CD4-positive, alpha-beta memory T cell (primary cell): Measurements from ENCODE around the gene DNM1. TPM values are rescaled to one million over a fixed set of nuclear protein-coding genes. Genes with fewer than 3 reads are reported as not detected.
"Not testable (repeated sequence)": the region's sequence is repeated elsewhere in the genome, so short reads cannot be mapped to it uniquely, and the experiment has no call there.

ENCODE experiments used
- CTCF ChIA-PET: fragments of 350-600 bp; sonication (Branson Sonifier 250); formaldehyde crosslinking; loops from one replicate; lab custom pipeline; 2021; ENCODE audit warnings: inconsistent platforms; ENCODE audit not compliant: partially characterized antibody; lab: Charles Lee
- POLR2A ChIA-PET: fragments of 350-600 bp; sonication (Branson Sonifier 250); formaldehyde crosslinking; loops from one replicate; lab custom pipeline; 2021; ENCODE audit not compliant: partially characterized antibody; lab: Charles Lee
- DNase-seq, 5 donors: peaks; one replicate each; pipeline versions ENCODE4 v3.0.0 to v3.0.0-alpha.2; 2020 to 2022; ENCODE audit warnings: mixed read lengths in 1 of 5
- H3K27ac ChIP-seq: one replicate; pipeline ENCODE4 v1.7.0; 2013; ENCODE audit warnings: low read depth, low read length
- H3K27me3 ChIP-seq: 2 replicates; pipeline ENCODE4 v1.7.0; 2013; ENCODE audit warnings: mild to moderate bottlenecking, low read length, moderate library complexity; ENCODE audit not compliant: insufficient read depth
- H3K36me3 ChIP-seq: 2 replicates; pipeline ENCODE4 v1.7.0; 2013; ENCODE audit warnings: mild to moderate bottlenecking, low read length, moderate library complexity; ENCODE audit not compliant: insufficient read depth
- H3K4me1 ChIP-seq: 2 replicates; pipeline ENCODE4 v1.7.0; 2013; ENCODE audit warnings: mild to moderate bottlenecking, low read length, moderate library complexity; ENCODE audit not compliant: insufficient read depth
- H3K4me3 ChIP-seq, 2 donors: one replicate each; pipeline ENCODE4 v1.7.0; 2013; ENCODE audit warnings: low read length in 2 of 2, mild to moderate bottlenecking in 1 of 2
- H3K9me3 ChIP-seq, 2 donors: one replicate each; pipeline ENCODE4 v1.7.0; 2013; ENCODE audit warnings: low read length in 2 of 2, control low read depth in 1 of 2; ENCODE audit not compliant: control insufficient read depth in 1 of 2
- H3K27ac Mint-ChIP-seq, 7 donors: one replicate each; pipeline ENCODE4 v1.8.0; 2020 to 2021; ENCODE audit warnings: mixed read lengths in 7 of 7, mild to moderate bottlenecking in 6 of 7, inconsistent platforms in 3 of 7, moderate library complexity in 3 of 7
- H3K27me3 Mint-ChIP-seq, 2 donors: one replicate each; pipeline ENCODE4 v1.8.0; 2020 to 2021; ENCODE audit warnings: mixed read lengths in 2 of 2
- H3K36me3 Mint-ChIP-seq, 2 donors: one replicate each; pipeline ENCODE4 v1.8.0; 2020 to 2021; ENCODE audit warnings: mixed read lengths in 2 of 2, inconsistent platforms in 1 of 2, mild to moderate bottlenecking in 1 of 2
- H3K4me1 Mint-ChIP-seq, 4 donors: one replicate each; pipeline ENCODE4 v1.8.0; 2020 to 2021; ENCODE audit warnings: mixed read lengths in 4 of 4, mild to moderate bottlenecking in 1 of 4
- H3K4me3 Mint-ChIP-seq, 8 donors: one replicate each; pipeline ENCODE4 v1.8.0; 2020 to 2021; ENCODE audit warnings: mixed read lengths in 8 of 8, mild to moderate bottlenecking in 7 of 8, moderate library complexity in 6 of 8, inconsistent platforms in 3 of 8
- H3K9me3 Mint-ChIP-seq, 8 donors: one replicate each; pipeline ENCODE4 v1.8.0; 2020 to 2021; ENCODE audit warnings: mixed read lengths in 8 of 8, mild to moderate bottlenecking in 5 of 8, inconsistent platforms in 3 of 8, moderate library complexity in 1 of 8
- intact Hi-C: fragments of 100-400 bp; cut with micrococcal nuclease; formaldehyde crosslinking; loops from one replicate; pipeline ENCODE4 v1.15.1; 2023
- polyA plus RNA-seq, 2 donors: library from polyadenylated mRNA; unstranded; fragments of 300-500 nt; fragmentation: Illumina TruSeq; gene quantifications; one replicate each; pipeline ENCODE4 v1.2.3, GENCODE V29; 2021
- total RNA-seq, 2 experiments: library from RNA; stranded (reverse); gene quantifications; one replicate each; pipeline ENCODE4 v1.2.3, GENCODE V29; 2021

The DNM1 gene
- total and polyA plus RNA-seq, 4 experiments from 2014 or later = 1.4 to 2.2 TPM; not detected in 2

DNA sequence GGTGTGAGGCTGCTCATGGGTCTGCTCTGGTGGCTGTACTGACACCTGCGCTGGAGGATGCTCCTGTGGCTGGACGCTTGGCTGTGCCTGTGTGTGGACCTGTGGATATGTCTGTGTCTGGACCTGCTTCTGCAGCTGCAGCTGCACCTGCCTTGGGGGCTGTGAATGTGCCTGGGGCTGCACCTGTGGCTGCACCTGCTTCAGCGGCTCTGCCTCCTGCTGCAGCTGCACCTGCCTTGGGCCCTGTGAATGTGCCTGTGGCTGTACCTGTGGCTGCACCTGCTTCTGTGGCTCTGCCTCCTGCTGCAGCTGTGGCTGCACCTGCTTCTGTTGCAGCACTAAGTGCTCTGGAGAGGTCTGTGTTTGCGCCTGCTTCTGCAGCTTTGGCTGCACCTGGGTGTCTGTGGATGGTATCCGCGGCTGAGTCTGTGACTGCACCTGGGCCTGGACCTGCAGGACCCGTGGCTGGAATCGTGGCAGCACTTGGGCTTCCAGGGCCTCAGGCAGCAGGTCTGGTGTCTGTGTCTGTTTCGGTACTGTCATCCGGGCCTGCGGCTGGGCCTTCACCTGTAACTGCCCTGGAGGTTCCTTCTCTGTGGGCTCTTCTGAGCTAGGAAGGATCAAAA, 24.3 kb upstream of the DNM1 start:
- POLR2A ChIA-PET = no interaction called here

GRCh38 chr9:128180001-128180400, 23.2 kb upstream of the DNM1 start:
- intact Hi-C loops = no loop called here
- H3K36me3 ChIP-seq = peaks cover 63% of the 10 kb centered on the region
- no peak for DNase-seq
- H3K27ac ChIP-seq = no peak overlapping the region
- no peaks in the 10 kb centered on the region for H3K27me3 ChIP-seq
- Mint-ChIP-seq H3K27me3 (no peaks in the 10 kb centered on the region), H3K36me3 (peaks cover 43 to 54% of the 10 kb centered on the region in 2 donors), H3K4me1 (peaks cover 0 to 2% (median 0%) of the 10 kb centered on the region in 4 donors), H3K27ac (no peak overlapping the region), H3K9me3 (no peaks in the 10 kb centered on the region), H3K4me3 (no peak overlapping the region)
- H3K4me1 ChIP-seq = no peaks in the 10 kb centered on the region
- H3K4me3 ChIP-seq = no peak overlapping the region
- no peaks in the 10 kb centered on the region for H3K9me3 ChIP-seq
- POLR2A ChIA-PET = no interaction called here
- CTCF ChIA-PET = no interaction called here

More for the DNA sequence above, 24.3 kb upstream of the DNM1 start:
- Mint-ChIP-seq H3K4me1 (no peaks in the 10 kb centered on the region), H3K4me3 (no peak overlapping the region), H3K36me3 (peaks cover 43 to 58% of the 10 kb centered on the region in 2 donors), H3K27ac (peak overlapping the region in 1 of 7 donors; percentile 77), H3K9me3 (no peaks in the 10 kb centered on the region), H3K27me3 (no peaks in the 10 kb centered on the region)
- Histone ChIP-seq H3K27ac (no peak overlapping the region), H3K27me3 (no peaks in the 10 kb centered on the region), H3K36me3 (peaks cover 58% of the 10 kb centered on the region), H3K9me3 (no peaks in the 10 kb centered on the region), H3K4me1 (no peaks in the 10 kb centered on the region), H3K4me3 (no peak overlapping the region)
- CTCF ChIA-PET = no interaction called here
- intact Hi-C loops = no loop called here
- DNase-seq = no peak

DNA sequence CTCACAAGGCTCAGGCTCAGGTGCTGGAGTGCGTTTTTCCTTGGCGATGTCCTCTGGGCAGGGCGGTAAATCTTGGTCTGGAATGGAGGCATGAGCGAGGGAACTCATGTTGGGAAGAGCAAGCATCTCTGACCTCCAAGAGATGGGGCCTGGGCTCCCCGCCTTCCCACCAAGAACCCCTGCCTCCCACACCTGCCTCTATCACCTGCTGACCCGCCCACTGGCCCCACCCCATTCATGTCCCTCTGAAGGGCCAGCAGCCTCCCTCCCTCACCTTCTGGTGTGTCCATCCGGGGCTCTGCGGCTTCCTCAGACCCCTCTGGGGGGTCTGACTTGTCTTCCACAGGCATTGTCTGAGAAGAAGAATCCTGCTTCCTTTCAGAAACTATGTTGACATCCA, 22.7 kb upstream of the DNM1 start:
- CTCF ChIA-PET = no interaction called here
- H3K27me3 ChIP-seq = no peaks in the 10 kb centered on the region
- no peak for DNase-seq
- no peaks in the 10 kb centered on the region for H3K27me3 Mint-ChIP-seq
- no peak overlapping the region for H3K27ac Mint-ChIP-seq
- intact Hi-C loops = no loop called here
- POLR2A ChIA-PET = no interaction called here
- H3K36me3 ChIP-seq = peaks cover 65% of the 10 kb centered on the region
- H3K4me1 ChIP-seq = no peaks in the 10 kb centered on the region
- H3K36me3 Mint-ChIP-seq = peaks cover 39 to 50% of the 10 kb centered on the region in 2 donors
- H3K4me3 ChIP-seq = no peak overlapping the region
- H3K9me3 Mint-ChIP-seq = no peaks in the 10 kb centered on the region
- peaks cover 0 to 2% (median 0%) of the 10 kb centered on the region in 4 donors for H3K4me1 Mint-ChIP-seq
- H3K27ac ChIP-seq = no peak overlapping the region
- no peaks in the 10 kb centered on the region for H3K9me3 ChIP-seq
- no peak overlapping the region for H3K4me3 Mint-ChIP-seq

- peaks cover 66% of the 10 kb centered on the region for H3K36me3 ChIP-seq
- H3K27me3 Mint-ChIP-seq, H3K9me3 ChIP-seq, H3K4me3 Mint-ChIP-seq, DNase-seq, H3K27ac ChIP-seq, H3K9me3 Mint-ChIP-seq, H3K4me3 ChIP-seq, H3K4me1 ChIP-seq, H3K27me3 ChIP-seq, intact Hi-C loops, H3K27ac Mint-ChIP-seq, H3K4me1 Mint-ChIP-seq, CTCF ChIA-PET: not testable (repeated sequence)
- POLR2A ChIA-PET = interaction anchor here (1.8 kb wide), 1 partner anchor 20 kb away, joined by 4 read pairs; no protein-coding TSS in a partner anchor
- H3K36me3 Mint-ChIP-seq = peaks cover 39 to 47% of the 10 kb centered on the region in 2 donors
Observed at GRCh38 chr9:128181480-128181879, 21.7 kb upstream of the DNM1 start.

DNA sequence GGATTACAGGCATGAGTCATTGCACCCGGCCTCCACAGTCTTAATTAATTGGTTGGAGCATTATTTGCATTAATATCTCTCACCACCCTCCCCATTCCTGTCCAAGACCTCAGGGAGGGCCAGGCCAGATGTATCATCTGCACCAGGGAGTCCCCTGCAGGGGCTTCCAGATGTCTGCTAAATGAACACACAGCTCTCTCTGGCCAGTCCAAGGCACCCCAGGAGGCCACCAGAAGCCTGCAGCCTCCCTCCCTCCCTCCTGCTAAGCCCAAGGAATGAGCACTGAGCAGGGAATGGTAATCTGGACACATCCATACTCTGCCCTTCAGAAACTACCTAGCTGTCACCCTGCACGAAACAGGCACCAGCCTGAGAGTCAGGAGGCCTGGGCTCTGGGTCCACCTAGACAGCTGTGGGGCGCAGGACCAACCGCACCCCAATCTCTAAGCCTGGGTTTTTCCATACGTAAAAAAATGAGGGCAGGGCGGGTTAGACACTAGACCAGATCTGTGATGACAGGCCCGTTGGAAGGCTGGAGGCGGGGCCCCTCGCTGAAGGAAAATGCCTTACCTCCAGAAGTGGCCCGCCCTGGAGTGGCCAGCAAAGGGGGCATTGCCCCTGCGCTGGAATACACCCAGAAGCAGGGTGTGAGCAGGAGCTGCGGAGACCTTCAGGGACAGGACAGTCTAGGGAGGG, 20.1 kb upstream of the DNM1 start:
- Mint-ChIP-seq H3K4me3 (no peak overlapping the region), H3K4me1 (peaks cover 3 to 11% (median 5%) of the 10 kb centered on the region in 4 donors), H3K36me3 (peaks cover 38 to 51% of the 10 kb centered on the region in 2 donors), H3K27me3 (no peaks in the 10 kb centered on the region), H3K9me3 (no peaks in the 10 kb centered on the region), H3K27ac (peak overlapping the region in 1 of 7 donors; percentile 81)
- Histone ChIP-seq H3K36me3 (peaks cover 63% of the 10 kb centered on the region), H3K9me3 (no peaks in the 10 kb centered on the region), H3K4me3 (no peak overlapping the region), H3K27me3 (no peaks in the 10 kb centered on the region), H3K4me1 (peaks cover 7% of the 10 kb centered on the region), H3K27ac (no peak overlapping the region)
- CTCF ChIA-PET = interaction anchor here (1.5 kb wide), 1 partner anchor 12 kb away, joined by 3 read pairs; no protein-coding TSS in a partner anchor
- intact Hi-C loops = no loop called here
- DNase-seq = no peak
- POLR2A ChIA-PET = interaction anchor here (1.0 to 1.8 kb wide), 2 partner anchors 10 to 21 kb away, joined by 4 read pairs; no protein-coding TSS in a partner anchor

GRCh38 chr9:128185979-128186965, 16.9 kb upstream of the DNM1 start:
- H3K27me3 ChIP-seq = no peaks in the 10 kb centered on the region
- H3K9me3 Mint-ChIP-seq = peaks cover 0 to 2% (median 0%) of the 10 kb centered on the region in 8 donors
- intact Hi-C loops = no loop called here
- H3K4me3 ChIP-seq = no peak overlapping the region
- H3K4me3 Mint-ChIP-seq = no peak overlapping the region
- peak overlapping the region in 1 of 7 donors; percentile 24 for H3K27ac Mint-ChIP-seq
- CTCF ChIA-PET = no interaction called here
- no peak for DNase-seq
- peaks cover 37 to 48% of the 10 kb centered on the region in 2 donors for H3K36me3 Mint-ChIP-seq
- POLR2A ChIA-PET = no interaction called here
- H3K36me3 ChIP-seq = peaks cover 48% of the 10 kb centered on the region
- no peaks in the 10 kb centered on the region for H3K27me3 Mint-ChIP-seq
- H3K4me1 ChIP-seq = peaks cover 22% of the 10 kb centered on the region
- no peak overlapping the region for H3K27ac ChIP-seq
- no peaks in the 10 kb centered on the region for H3K9me3 ChIP-seq
- H3K4me1 Mint-ChIP-seq = peaks cover 15 to 31% (median 26%) of the 10 kb centered on the region in 4 donors
